Peyer's patch (tissue), 4 donors: ENCODE data around the gene PDE11A. TPM values are rescaled to one million over a fixed set of nuclear protein-coding genes. Genes with fewer than 3 reads are reported as not detected.

Source experiments
- DNase-seq, 3 donors: peaks; one replicate each; pipeline ENCODE4 v3.0.0-alpha.2; 2017 to 2019
- H3K27ac ChIP-seq, 4 donors: fragments of 200-600 bp; sonication (generic); one replicate each; pipeline ENCODE4 v1.5.1; 2016 to 2019
- H3K27me3 ChIP-seq, 2 donors: fragments of 200-600 bp; sonication (generic); one replicate each; pipeline ENCODE4 v1.5.1; 2019
- H3K36me3 ChIP-seq, 3 donors: fragments of 200-600 bp; sonication (generic); one replicate each; pipeline ENCODE4 v1.5.1; 2016 to 2019
- H3K4me1 ChIP-seq, 4 donors: fragments of 200-600 bp; sonication (generic); one replicate each; pipeline ENCODE4 v1.5.1; 2016 to 2019
- H3K4me3 ChIP-seq, 4 donors: fragments of 200-600 bp; sonication (generic); 1 replicate in 3 of 4; 2 replicates in 1 of 4; pipeline ENCODE4 v1.5.1; 2016 to 2019; ENCODE audit warnings: mild to moderate bottlenecking in 1 of 4
- H3K9me3 ChIP-seq, 4 donors: fragments of 200-600 bp; sonication (generic); one replicate each; pipeline ENCODE4 v1.5.1; 2016 to 2019; ENCODE audit warnings: mild to moderate bottlenecking in 1 of 4
- POLR2A ChIP-seq, 2 donors: fragments of 450-650 bp; IDR thresholded peaks; one replicate each; pipeline ENCODE4 v1.5.1; 2017; ENCODE audit warnings: antibody characterized with exemption in 2 of 2, mild to moderate bottlenecking in 2 of 2, moderate library complexity in 2 of 2
- total RNA-seq, 4 donors: library from RNA; depleted of rRNA; stranded (reverse); fragments of >200 nt; gene quantifications; one replicate each; pipeline ENCODE4 v1.1.0, GENCODE V29; 2016
- TF ChIP-seq, protein P1 (sequence below), 6 experiments: fragments of 450-650 bp in 4 of 6; fragments of 200-600 bp in 2 of 6; sonication (generic) in 1 of 6; IDR thresholded peaks; one replicate each; pipeline ENCODE4 v1.5.1; 2017 to 2019; ENCODE audit warnings: antibody characterized with exemption in 6 of 6, mild to moderate bottlenecking in 3 of 6, moderate library complexity in 1 of 6

PDE11A gene
- total RNA-seq, 4 donors from 2014 or later = 1.6 to 2.1 (median 1.7) TPM

DNA sequence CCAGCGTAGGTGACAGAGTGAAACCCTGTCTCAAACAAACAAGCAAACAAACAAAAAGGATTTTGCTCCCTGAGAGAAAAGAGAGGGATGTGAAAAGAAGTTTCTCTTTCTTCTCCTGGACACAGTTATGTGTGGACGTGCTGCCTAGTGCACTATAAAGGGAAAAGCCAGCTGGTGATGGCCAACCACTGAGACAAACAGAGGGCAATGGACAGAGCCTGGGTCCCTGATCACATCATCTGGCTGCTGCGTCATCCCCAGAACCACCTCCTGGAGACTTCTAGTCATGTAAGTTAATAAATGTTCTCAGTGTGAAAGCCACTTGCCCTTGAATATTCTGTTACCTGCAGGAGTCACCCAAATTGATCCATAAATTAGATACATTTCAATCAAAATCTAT lies 184.9 kb downstream of the PDE11A start:
- no peaks in the 10 kb centered on the region for H3K36me3 ChIP-seq
- no peak for DNase-seq

DNA sequence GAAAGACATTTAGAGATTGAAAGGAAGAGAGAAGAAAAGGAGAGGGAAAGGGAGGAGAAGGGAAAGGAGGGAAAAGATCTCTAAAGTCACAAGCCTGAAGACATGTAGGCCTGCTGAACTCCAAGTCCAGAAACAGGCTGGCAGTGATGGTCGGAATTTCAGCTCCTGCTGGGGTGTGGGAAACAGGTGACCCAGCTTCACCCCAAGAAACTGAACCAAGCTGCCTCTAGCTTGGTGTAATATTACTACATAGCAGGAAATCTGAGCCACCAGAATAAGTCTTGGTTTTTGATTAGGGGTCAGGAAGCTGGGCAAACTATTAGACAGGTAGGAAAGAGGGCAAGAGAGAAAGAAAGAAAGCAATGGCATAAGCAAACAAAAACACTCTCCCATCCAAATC lies 185.8 kb downstream of the PDE11A start:
- no peak for TF ChIP-seq POLR2A (IDR thresholded peaks at IDR 0.05)
- TF ChIP-seq, protein P1, sequence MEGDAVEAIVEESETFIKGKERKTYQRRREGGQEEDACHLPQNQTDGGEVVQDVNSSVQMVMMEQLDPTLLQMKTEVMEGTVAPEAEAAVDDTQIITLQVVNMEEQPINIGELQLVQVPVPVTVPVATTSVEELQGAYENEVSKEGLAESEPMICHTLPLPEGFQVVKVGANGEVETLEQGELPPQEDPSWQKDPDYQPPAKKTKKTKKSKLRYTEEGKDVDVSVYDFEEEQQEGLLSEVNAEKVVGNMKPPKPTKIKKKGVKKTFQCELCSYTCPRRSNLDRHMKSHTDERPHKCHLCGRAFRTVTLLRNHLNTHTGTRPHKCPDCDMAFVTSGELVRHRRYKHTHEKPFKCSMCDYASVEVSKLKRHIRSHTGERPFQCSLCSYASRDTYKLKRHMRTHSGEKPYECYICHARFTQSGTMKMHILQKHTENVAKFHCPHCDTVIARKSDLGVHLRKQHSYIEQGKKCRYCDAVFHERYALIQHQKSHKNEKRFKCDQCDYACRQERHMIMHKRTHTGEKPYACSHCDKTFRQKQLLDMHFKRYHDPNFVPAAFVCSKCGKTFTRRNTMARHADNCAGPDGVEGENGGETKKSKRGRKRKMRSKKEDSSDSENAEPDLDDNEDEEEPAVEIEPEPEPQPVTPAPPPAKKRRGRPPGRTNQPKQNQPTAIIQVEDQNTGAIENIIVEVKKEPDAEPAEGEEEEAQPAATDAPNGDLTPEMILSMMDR (IDR thresholded peaks at IDR 0.05) = no peak
- no peaks in the 10 kb centered on the region for H3K4me1 ChIP-seq
- no peak for DNase-seq
- no peaks in the 10 kb centered on the region for H3K9me3 ChIP-seq
- H3K4me3 ChIP-seq = no peak overlapping the region
- no peaks in the 10 kb centered on the region for H3K27me3 ChIP-seq
- H3K36me3 ChIP-seq = no peaks in the 10 kb centered on the region
- H3K27ac ChIP-seq = no peak overlapping the region

More for the DNA sequence above, 184.9 kb downstream of the PDE11A start:
- TF ChIP-seq POLR2A (IDR thresholded peaks at IDR 0.05) = no peak
- TF ChIP-seq, protein P1 (IDR thresholded peaks at IDR 0.05) = no peak
- Histone ChIP-seq H3K4me3 (no peak overlapping the region), H3K4me1 (no peaks in the 10 kb centered on the region), H3K27me3 (no peaks in the 10 kb centered on the region), H3K9me3 (no peaks in the 10 kb centered on the region), H3K27ac (no peak overlapping the region)

DNA sequence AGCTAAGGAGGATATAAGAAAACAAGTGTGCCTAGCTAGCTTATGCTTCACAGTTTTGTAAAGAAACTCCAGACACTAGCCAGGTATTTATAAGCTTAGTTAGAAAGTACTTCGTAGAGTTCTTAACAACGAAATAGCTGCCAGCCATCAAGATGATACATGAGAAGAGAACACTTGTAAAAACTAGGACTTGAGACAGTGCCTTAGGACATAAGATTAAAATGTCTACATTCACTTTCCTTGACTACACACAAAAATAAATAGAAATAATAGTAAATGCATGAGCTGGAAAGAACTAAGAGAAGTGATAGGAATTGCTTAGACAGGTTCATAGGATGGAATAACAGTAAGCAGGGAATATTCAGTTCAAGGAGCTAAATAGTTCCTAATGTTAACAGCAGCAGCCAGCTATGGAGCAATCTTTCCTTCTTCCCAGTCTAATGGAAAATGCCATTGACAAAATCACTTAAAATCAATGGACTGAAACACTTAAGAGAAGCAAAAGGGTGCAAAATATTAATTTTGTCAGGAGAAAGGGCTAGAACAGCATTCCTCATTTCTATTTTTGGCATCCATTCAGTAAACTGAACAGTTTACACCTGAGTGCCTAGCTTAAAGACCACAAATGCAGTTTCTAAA lies 186.6 kb downstream of the PDE11A start:
- no peak overlapping the region for H3K27ac ChIP-seq
- H3K27me3 ChIP-seq = no peaks in the 10 kb centered on the region
- TF ChIP-seq, protein P1 (IDR thresholded peaks at IDR 0.05) = no peak
- TF ChIP-seq POLR2A (IDR thresholded peaks at IDR 0.05) = no peak
- no peaks in the 10 kb centered on the region for H3K36me3 ChIP-seq
- no peak for DNase-seq
- H3K9me3 ChIP-seq = no peaks in the 10 kb centered on the region
- H3K4me3 ChIP-seq = no peak overlapping the region
- no peaks in the 10 kb centered on the region for H3K4me1 ChIP-seq

DNA sequence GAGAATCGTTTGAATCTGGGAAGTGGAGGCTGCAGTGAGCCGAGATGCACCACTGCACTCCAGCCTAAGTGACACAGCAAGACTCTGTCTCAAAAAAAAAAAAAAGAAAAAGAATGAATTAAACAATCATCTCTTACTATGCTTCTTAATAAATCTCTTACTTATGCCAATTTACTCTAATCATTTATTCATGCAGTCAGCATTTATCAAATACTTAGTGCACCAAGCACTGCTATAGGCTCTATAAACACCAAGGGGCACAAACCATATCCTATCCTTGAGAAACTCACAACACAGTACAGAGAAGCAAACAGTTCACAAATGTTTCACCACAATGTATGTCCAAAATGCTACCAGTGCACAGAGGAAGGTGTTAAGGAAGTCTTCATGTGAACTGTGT lies 189.4 kb downstream of the PDE11A start:
- no peak overlapping the region for H3K27ac ChIP-seq
- H3K36me3 ChIP-seq = no peaks in the 10 kb centered on the region
- no peaks in the 10 kb centered on the region for H3K27me3 ChIP-seq
- no peak overlapping the region for H3K4me3 ChIP-seq
- H3K9me3 ChIP-seq = no peaks in the 10 kb centered on the region
- no peak for DNase-seq
- no peak for TF ChIP-seq POLR2A (IDR thresholded peaks at IDR 0.05)
- TF ChIP-seq, protein P1 (IDR thresholded peaks at IDR 0.05) = no peak
- no peaks in the 10 kb centered on the region for H3K4me1 ChIP-seq

DNA sequence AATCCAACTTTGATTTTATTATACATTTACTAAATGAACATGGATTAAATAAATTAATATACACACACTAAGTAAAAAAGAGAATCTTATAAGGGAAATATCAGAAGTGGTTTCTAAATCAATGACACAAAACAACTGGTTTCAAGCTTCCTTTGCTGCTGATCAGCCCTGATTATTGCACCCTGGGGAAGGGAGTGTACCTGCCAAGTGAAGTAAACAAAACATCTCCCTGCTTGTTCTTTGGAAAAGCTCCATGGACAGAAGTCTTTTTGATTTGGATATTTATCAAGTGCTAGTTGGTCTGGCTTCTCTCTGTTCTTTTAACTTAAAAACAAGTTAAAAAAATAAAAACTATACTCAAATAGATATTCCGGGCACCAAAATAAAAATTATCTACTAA lies 190.1 kb downstream of the PDE11A start:
- Histone ChIP-seq H3K27me3 (no peaks in the 10 kb centered on the region), H3K4me1 (no peaks in the 10 kb centered on the region), H3K4me3 (no peak overlapping the region), H3K36me3 (no peaks in the 10 kb centered on the region), H3K9me3 (no peaks in the 10 kb centered on the region), H3K27ac (no peak overlapping the region)
- no peak for DNase-seq
- TF ChIP-seq POLR2A (IDR thresholded peaks at IDR 0.05) = no peak
- TF ChIP-seq, protein P1 (IDR thresholded peaks at IDR 0.05) = no peak

DNA sequence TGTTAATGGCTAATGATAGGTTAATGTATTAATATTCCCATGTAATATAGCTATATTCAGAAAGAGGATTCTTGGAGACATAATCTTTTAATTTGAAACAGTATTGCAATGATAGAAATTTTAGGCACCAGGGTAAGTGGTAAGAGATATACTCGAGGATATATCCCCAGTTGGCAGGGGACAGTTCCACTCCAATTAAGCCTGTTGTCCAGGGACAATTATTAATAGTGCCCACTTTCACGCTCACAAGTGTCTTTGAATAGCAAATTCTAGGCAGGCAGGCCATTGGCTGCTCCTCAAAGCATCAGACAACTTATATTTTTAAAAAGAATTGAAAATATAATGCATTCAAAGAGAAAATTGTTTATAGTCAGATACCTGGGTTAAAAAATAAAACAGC lies 190.7 kb downstream of the PDE11A start:
- no peaks in the 10 kb centered on the region for H3K27me3 ChIP-seq
- H3K27ac ChIP-seq = no peak overlapping the region
- no peaks in the 10 kb centered on the region for H3K9me3 ChIP-seq
- no peaks in the 10 kb centered on the region for H3K36me3 ChIP-seq
- H3K4me3 ChIP-seq = no peak overlapping the region
- DNase-seq = no peak
- no peak for TF ChIP-seq POLR2A (IDR thresholded peaks at IDR 0.05)
- TF ChIP-seq, protein P1 (IDR thresholded peaks at IDR 0.05) = no peak
- no peaks in the 10 kb centered on the region for H3K4me1 ChIP-seq
